Measurements from ENCODE around the gene LRG1. TPM values are rescaled to one million over a fixed set of nuclear protein-coding genes. Genes with fewer than 3 reads are reported as not detected.

Gene LRG1
- total and polyA plus RNA-seq, 2 of the 13 experiments (the other 11 are each of a cell fraction or from before 2014, with no cell fraction given): 12.0 to 39.3 TPM

DNA sequence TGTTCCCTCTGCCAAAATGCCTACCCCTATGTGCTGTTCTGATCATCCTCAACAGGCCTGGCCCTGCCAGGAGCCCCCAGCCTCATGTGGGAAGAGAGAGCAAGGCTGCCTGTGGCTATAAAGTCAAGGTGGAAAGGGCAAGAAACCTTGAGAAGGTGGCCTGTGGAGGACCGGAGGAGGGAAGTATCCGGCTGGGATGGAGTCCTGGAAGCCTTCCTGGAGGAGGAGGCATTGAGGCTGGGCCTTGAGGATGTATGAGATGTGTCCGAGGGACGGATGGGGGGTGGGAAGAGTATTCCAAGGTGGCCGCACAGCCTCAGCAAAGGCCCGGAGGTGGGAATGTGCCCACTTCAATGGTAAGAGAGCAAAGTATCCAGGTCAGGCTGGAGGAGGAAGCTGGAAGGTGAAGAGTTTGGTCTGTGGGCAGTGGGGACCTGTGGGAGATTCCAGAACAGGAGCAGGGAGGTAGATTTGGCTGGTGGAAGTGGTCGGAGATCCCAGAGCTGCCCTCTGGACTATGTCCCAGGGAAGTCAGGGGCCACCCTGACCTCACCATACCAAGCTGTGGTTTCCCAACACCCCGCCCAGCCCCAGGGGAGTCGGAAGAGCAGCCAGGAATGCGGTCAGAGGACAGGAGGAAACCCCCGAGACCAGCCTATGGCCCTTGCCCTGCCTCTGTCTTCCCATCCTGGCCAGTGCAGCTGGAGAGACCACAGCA, 18.5 kb downstream of the LRG1 start (continued):
- TF ChIP-seq, protein P1, sequence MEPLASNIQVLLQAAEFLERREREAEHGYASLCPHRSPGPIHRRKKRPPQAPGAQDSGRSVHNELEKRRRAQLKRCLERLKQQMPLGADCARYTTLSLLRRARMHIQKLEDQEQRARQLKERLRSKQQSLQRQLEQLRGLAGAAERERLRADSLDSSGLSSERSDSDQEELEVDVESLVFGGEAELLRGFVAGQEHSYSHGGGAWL (CRISPR knock-in tag; IDR thresholded peaks at IDR 0.05): no peak
- TF ChIP-seq ZFP36 (IDR thresholded peaks at IDR 0.05; ENCODE audit: borderline replicate concordance, low read depth, low read length, partially characterized antibody) (peak; percentile 95), TP53 (CRISPR knock-in tag; conservative IDR thresholded peaks at IDR 0.05) (no peak), ARNTL (CRISPR knock-in tag; IDR thresholded peaks at IDR 0.05) (no peak), DPF2 (CRISPR knock-in tag; IDR thresholded peaks at IDR 0.05; ENCODE audit: borderline replicate concordance, low read depth) (peak; percentile 59; the same call in 1 of the 2 replicates), ZFP36L1 (CRISPR knock-in tag; IDR thresholded peaks at IDR 0.05) (no peak), ZNF230 (CRISPR knock-in tag; IDR thresholded peaks at IDR 0.05) (no peak), MYNN (CRISPR knock-in tag; IDR thresholded peaks at IDR 0.05; ENCODE audit: low read depth) (no peak), NFYC (CRISPR knock-in tag; IDR thresholded peaks at IDR 0.05) (no peak), CAMTA2 (CRISPR knock-in tag; IDR thresholded peaks at IDR 0.05; ENCODE audit: borderline replicate concordance) (no peak), ADNP (CRISPR knock-in tag; IDR thresholded peaks at IDR 0.05) (no peak), ZBTB7B (CRISPR knock-in tag; IDR thresholded peaks at IDR 0.05) (peak; percentile 93), ZNF577 (CRISPR knock-in tag; IDR thresholded peaks at IDR 0.05; ENCODE audit: borderline replicate concordance, low read depth) (no peak)
- TF ChIP-seq, protein P2, sequence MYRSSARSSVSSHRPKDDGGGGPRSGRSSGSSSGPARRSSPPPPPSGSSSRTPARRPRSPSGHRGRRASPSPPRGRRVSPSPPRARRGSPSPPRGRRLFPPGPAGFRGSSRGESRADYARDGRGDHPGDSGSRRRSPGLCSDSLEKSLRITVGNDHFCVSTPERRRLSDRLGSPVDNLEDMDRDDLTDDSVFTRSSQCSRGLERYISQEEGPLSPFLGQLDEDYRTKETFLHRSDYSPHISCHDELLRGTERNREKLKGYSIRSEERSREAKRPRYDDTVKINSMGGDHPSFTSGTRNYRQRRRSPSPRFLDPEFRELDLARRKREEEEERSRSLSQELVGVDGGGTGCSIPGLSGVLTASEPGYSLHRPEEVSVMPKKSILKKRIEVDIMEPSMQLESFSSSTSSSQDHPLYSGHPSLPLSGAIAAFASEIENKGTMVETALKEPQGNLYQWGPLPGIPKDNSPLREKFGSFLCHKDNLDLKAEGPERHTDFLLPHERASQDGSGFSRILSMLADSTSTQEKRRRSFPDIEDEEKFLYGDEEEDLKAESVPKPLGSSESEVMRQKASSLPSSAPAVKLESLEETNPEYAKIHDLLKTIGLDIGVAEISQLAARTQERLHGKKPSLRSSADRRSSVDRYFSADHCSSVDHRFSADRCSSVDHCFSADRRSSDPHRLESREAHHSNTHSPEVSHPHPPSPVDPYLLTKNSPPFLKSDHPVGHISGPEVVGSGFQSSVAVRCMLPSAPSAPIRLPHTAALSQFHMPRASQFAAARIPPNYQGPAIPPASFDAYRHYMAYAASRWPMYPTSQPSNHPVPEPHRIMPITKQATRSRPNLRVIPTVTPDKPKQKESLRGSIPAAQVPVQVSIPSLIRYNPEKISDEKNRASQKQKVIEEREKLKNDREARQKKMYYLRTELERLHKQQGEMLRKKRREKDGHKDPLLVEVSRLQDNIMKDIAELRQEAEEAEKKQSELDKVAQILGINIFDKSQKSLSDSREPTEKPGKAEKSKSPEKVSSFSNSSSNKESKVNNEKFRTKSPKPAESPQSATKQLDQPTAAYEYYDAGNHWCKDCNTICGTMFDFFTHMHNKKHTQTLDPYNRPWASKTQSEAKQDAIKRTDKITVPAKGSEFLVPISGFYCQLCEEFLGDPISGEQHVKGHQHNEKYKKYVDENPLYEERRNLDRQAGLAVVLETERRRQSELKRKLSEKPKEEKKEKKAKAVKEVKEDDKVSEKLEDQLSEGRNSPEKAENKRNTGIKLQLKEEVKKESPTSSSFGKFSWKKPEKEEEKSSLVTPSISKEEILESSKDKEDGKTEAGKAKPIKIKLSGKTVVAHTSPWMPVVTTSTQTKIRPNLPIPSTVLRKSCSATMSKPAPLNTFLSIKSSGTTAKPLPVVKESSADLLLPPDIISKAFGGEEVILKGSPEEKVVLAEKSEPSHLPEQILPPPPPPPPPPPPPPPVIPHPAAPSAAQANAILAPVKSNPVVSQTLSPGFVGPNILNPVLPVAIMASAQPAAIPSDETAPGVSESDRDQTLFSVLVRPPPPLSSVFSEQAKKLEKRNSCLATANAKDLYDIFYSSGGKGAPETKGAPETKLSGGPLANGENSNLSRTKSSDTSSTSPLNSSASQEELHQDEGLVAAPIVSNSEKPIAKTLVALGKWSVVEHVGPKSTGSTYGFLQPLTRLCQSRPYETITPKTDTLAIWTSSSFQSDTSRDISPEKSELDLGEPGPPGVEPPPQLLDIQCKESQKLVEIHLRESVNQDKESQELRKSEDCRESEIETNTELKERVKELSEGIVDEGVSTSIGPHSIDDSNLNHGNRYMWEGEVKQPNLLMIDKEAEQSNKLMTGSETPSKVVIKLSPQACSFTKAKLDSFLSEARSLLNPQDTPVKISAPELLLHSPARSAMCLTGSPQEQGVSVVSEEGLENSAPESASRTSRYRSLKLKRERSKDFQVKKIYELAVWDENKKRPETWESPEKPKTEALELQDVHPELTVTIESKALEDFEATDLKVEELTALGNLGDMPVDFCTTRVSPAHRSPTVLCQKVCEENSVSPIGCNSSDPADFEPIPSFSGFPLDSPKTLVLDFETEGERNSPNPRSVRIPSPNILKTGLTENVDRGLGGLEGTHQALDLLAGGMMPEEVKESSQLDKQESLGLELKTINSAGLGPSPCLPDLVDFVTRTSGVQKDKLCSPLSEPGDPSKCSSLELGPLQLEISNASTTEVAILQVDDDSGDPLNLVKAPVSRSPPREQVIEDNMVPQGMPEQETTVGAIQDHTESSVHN (CRISPR knock-in tag; IDR thresholded peaks at IDR 0.05): no peak
- TF ChIP-seq, protein P3, sequence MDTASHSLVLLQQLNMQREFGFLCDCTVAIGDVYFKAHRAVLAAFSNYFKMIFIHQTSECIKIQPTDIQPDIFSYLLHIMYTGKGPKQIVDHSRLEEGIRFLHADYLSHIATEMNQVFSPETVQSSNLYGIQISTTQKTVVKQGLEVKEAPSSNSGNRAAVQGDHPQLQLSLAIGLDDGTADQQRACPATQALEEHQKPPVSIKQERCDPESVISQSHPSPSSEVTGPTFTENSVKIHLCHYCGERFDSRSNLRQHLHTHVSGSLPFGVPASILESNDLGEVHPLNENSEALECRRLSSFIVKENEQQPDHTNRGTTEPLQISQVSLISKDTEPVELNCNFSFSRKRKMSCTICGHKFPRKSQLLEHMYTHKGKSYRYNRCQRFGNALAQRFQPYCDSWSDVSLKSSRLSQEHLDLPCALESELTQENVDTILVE (CRISPR knock-in tag; IDR thresholded peaks at IDR 0.05): no peak
- TF ChIP-seq, protein P4, sequence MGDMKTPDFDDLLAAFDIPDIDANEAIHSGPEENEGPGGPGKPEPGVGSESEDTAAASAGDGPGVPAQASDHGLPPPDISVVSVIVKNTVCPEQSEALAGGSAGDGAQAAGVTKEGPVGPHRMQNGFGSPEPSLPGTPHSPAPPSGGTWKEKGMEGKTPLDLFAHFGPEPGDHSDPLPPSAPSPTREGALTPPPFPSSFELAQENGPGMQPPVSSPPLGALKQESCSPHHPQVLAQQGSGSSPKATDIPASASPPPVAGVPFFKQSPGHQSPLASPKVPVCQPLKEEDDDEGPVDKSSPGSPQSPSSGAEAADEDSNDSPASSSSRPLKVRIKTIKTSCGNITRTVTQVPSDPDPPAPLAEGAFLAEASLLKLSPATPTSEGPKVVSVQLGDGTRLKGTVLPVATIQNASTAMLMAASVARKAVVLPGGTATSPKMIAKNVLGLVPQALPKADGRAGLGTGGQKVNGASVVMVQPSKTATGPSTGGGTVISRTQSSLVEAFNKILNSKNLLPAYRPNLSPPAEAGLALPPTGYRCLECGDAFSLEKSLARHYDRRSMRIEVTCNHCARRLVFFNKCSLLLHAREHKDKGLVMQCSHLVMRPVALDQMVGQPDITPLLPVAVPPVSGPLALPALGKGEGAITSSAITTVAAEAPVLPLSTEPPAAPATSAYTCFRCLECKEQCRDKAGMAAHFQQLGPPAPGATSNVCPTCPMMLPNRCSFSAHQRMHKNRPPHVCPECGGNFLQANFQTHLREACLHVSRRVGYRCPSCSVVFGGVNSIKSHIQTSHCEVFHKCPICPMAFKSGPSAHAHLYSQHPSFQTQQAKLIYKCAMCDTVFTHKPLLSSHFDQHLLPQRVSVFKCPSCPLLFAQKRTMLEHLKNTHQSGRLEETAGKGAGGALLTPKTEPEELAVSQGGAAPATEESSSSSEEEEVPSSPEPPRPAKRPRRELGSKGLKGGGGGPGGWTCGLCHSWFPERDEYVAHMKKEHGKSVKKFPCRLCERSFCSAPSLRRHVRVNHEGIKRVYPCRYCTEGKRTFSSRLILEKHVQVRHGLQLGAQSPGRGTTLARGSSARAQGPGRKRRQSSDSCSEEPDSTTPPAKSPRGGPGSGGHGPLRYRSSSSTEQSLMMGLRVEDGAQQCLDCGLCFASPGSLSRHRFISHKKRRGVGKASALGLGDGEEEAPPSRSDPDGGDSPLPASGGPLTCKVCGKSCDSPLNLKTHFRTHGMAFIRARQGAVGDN (CRISPR knock-in tag; IDR thresholded peaks at IDR 0.05): peak; percentile 64
